Astrocyte (in vitro differentiated cells and primary cell): ENCODE measurements around the gene PRRC2B.

Experiments
- CTCF ChIP-seq: IDR thresholded peaks from 2 replicates; pipeline ENCODE4 v1.5.1; 2011; ENCODE audit warnings: low read depth, mild to moderate bottlenecking, inconsistent platforms, low read length, moderate library complexity; ENCODE audit not compliant: insufficient read depth
- EZH2 ChIP-seq: IDR thresholded peaks from 2 replicates; pipeline ENCODE4 v1.6.1; 2012; ENCODE audit warnings: mild to moderate bottlenecking, low read length, inconsistent platforms; ENCODE audit not compliant: insufficient read depth

GRCh38 chr9:131485206-131485605 is 91.3 kb downstream of the PRRC2B start:
- no peak for TF ChIP-seq EZH2
- TF ChIP-seq CTCF, result no peak
